Measurements from ENCODE around the gene LDLR.
"Not testable (repeated sequence)": the region's sequence is repeated elsewhere in the genome, so short reads cannot be mapped to it uniquely, and the experiment has no call there.

LDLR gene

GRCh38 chr19:11058246-11059030 is 30.8 kb upstream of the LDLR start:
- FAIRE-seq (no peak), DNase-seq (ENCODE audit: insufficient read length) (no peak)
- TF ChIP-seq POLR2A (IDR thresholded peaks at IDR 0.05; ENCODE audit: low read depth, low read length) (no peak), TAF1 (IDR thresholded peaks at IDR 0.05; ENCODE audit: borderline replicate concordance, low read depth, low read length) (no peak), POLR2AphosphoS5 (IDR thresholded peaks at IDR 0.05; ENCODE audit: low read depth, low read length) (no peak)

- no peak for FAIRE-seq
- TF ChIP-seq POLR2A (IDR thresholded peaks at IDR 0.05; ENCODE audit: low read depth, low read length), result no peak
- TF ChIP-seq POLR2AphosphoS5 (IDR thresholded peaks at IDR 0.05; ENCODE audit: low read depth, low read length), result no peak
- no peak for TF ChIP-seq TAF1 (IDR thresholded peaks at IDR 0.05; ENCODE audit: borderline replicate concordance, low read depth, low read length)
Measured at GRCh38 chr19:11059511-11060358, 29.5 kb upstream of the LDLR start.

GRCh38 chr19:11061952-11062351 is 27.3 kb upstream of the LDLR start:
- DNase-seq (ENCODE audit: insufficient read length) (no peak), FAIRE-seq (no peak)
- TF ChIP-seq POLR2AphosphoS5 (IDR thresholded peaks at IDR 0.05; ENCODE audit: low read depth, low read length) (no peak), POLR2A (IDR thresholded peaks at IDR 0.05; ENCODE audit: low read depth, low read length) (no peak), TAF1 (IDR thresholded peaks at IDR 0.05; ENCODE audit: borderline replicate concordance, low read depth, low read length) (no peak)

More at GRCh38 chr19:11059511-11060358, 29.5 kb upstream of the LDLR start:
- DNase-seq (ENCODE audit: insufficient read length), result no peak

- TF ChIP-seq POLR2AphosphoS5 (IDR thresholded peaks at IDR 0.05; ENCODE audit: low read depth, low read length) (no peak), POLR2A (IDR thresholded peaks at IDR 0.05; ENCODE audit: low read depth, low read length) (no peak), TAF1 (IDR thresholded peaks at IDR 0.05; ENCODE audit: borderline replicate concordance, low read depth, low read length) (no peak)
- no peak for FAIRE-seq
- DNase-seq (ENCODE audit: insufficient read length), result no peak
Measured at GRCh38 chr19:11063434-11063833, 25.8 kb upstream of the LDLR start.

- no peak for TF ChIP-seq POLR2A (IDR thresholded peaks at IDR 0.05; ENCODE audit: low read depth, low read length)
- no peak for TF ChIP-seq POLR2AphosphoS5 (IDR thresholded peaks at IDR 0.05; ENCODE audit: low read depth, low read length)
- TF ChIP-seq TAF1 (IDR thresholded peaks at IDR 0.05; ENCODE audit: borderline replicate concordance, low read depth, low read length), result no peak
- FAIRE-seq (no peak), DNase-seq (ENCODE audit: insufficient read length) (no peak)
Measured at GRCh38 chr19:11064831-11065303, 24.4 kb upstream of the LDLR start.

- FAIRE-seq, result no peak
- DNase-seq (ENCODE audit: insufficient read length), result no peak
- TF ChIP-seq TAF1 (IDR thresholded peaks at IDR 0.05; ENCODE audit: borderline replicate concordance, low read depth, low read length), result no peak
- TF ChIP-seq POLR2A (IDR thresholded peaks at IDR 0.05; ENCODE audit: low read depth, low read length), result no peak
- no peak for TF ChIP-seq POLR2AphosphoS5 (IDR thresholded peaks at IDR 0.05; ENCODE audit: low read depth, low read length)
Measured at GRCh38 chr19:11066326-11066725, 22.9 kb upstream of the LDLR start.

GRCh38 chr19:11067356-11068113 is 21.7 kb upstream of the LDLR start:
- FAIRE-seq (peak; percentile 33), DNase-seq (ENCODE audit: insufficient read length) (no peak)
- TF ChIP-seq POLR2AphosphoS5 (IDR thresholded peaks at IDR 0.05; ENCODE audit: low read depth, low read length), result no peak
- no peak for TF ChIP-seq POLR2A (IDR thresholded peaks at IDR 0.05; ENCODE audit: low read depth, low read length)
- no peak for TF ChIP-seq TAF1 (IDR thresholded peaks at IDR 0.05; ENCODE audit: borderline replicate concordance, low read depth, low read length)

GRCh38 chr19:11069561-11069960 is 19.7 kb upstream of the LDLR start:
- TF ChIP-seq POLR2A (IDR thresholded peaks at IDR 0.05; ENCODE audit: low read depth, low read length) (no peak), POLR2AphosphoS5 (IDR thresholded peaks at IDR 0.05; ENCODE audit: low read depth, low read length) (no peak), TAF1 (IDR thresholded peaks at IDR 0.05; ENCODE audit: borderline replicate concordance, low read depth, low read length) (no peak)
- FAIRE-seq, result no peak
- no peak for DNase-seq (ENCODE audit: insufficient read length)

GRCh38 chr19:11070123-11070522 is 19.1 kb upstream of the LDLR start:
- no peak for TF ChIP-seq POLR2A (IDR thresholded peaks at IDR 0.05; ENCODE audit: low read depth, low read length)
- TF ChIP-seq POLR2AphosphoS5 (IDR thresholded peaks at IDR 0.05; ENCODE audit: low read depth, low read length), result no peak
- DNase-seq (ENCODE audit: insufficient read length), result no peak
- FAIRE-seq, result no peak

- DNase-seq (ENCODE audit: insufficient read length) (no peak), FAIRE-seq (no peak)
- TF ChIP-seq TAF1 (IDR thresholded peaks at IDR 0.05; ENCODE audit: borderline replicate concordance, low read depth, low read length) (no peak), POLR2AphosphoS5 (IDR thresholded peaks at IDR 0.05; ENCODE audit: low read depth, low read length) (no peak), POLR2A (IDR thresholded peaks at IDR 0.05; ENCODE audit: low read depth, low read length) (no peak)
Measured at GRCh38 chr19:11073568-11073967, 15.7 kb upstream of the LDLR start.

GRCh38 chr19:11076792-11077191 is 12.5 kb upstream of the LDLR start:
- not testable (repeated sequence) for FAIRE-seq; DNase-seq (ENCODE audit: insufficient read length)
